Measurements from ENCODE around the gene ODAD2. TPM values are rescaled to one million over a fixed set of nuclear protein-coding genes. Genes with fewer than 3 reads are reported as not detected.

Gene ODAD2
- total RNA-seq, 1 experiment from 2014 or later: not detected

- no peak for DNase-seq
- H3K9me2 ChIP-seq (ENCODE audit: insufficient read depth): no peaks in the 10 kb centered on the region
- no peaks in the 10 kb centered on the region for H3F3A ChIP-seq (ENCODE audit: insufficient read depth, low read depth)
- no peaks in the 10 kb centered on the region for H4K20me1 ChIP-seq (ENCODE audit: insufficient read depth)
- H3K4me2 ChIP-seq: no peak overlapping the region
- H3K36me3 ChIP-seq (ENCODE audit: low read depth): no peaks in the 10 kb centered on the region
- H2AFZ ChIP-seq: no peak overlapping the region
- no peaks in the 10 kb centered on the region for H3K9me3 ChIP-seq (ENCODE audit: insufficient read depth, low read depth)
- H3K4me1 ChIP-seq (replicated peaks; ENCODE audit: insufficient read depth): no peaks in the 10 kb centered on the region
- H3K4me3 ChIP-seq: no peak overlapping the region
- peaks cover 18% of the 10 kb centered on the region for H3K27me3 ChIP-seq (ENCODE audit: insufficient read depth, low read depth)
- H3K79me2 ChIP-seq (ENCODE audit: low read depth): no peaks in the 10 kb centered on the region
- TF ChIP-seq, protein P1, sequence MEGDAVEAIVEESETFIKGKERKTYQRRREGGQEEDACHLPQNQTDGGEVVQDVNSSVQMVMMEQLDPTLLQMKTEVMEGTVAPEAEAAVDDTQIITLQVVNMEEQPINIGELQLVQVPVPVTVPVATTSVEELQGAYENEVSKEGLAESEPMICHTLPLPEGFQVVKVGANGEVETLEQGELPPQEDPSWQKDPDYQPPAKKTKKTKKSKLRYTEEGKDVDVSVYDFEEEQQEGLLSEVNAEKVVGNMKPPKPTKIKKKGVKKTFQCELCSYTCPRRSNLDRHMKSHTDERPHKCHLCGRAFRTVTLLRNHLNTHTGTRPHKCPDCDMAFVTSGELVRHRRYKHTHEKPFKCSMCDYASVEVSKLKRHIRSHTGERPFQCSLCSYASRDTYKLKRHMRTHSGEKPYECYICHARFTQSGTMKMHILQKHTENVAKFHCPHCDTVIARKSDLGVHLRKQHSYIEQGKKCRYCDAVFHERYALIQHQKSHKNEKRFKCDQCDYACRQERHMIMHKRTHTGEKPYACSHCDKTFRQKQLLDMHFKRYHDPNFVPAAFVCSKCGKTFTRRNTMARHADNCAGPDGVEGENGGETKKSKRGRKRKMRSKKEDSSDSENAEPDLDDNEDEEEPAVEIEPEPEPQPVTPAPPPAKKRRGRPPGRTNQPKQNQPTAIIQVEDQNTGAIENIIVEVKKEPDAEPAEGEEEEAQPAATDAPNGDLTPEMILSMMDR (conservative IDR thresholded peaks at IDR 0.05): no peak
- no peak for TF ChIP-seq EZH2 (IDR thresholded peaks at IDR 0.05; ENCODE audit: low read depth)
- ChIA-PET CTCF (no interaction called here), POLR2A (ENCODE audit: unreplicated experiment) (no interaction called here)
- intact Hi-C loops (cut with micrococcal nuclease; ENCODE audit: unreplicated experiment): no loop called here
- no TSS peak for BruUV-seq (replicated peaks)
- H3K27ac ChIP-seq: no peak overlapping the region
Observed at GRCh38 chr10:27914888-27915287, 84.0 kb downstream of the ODAD2 start.

DNA sequence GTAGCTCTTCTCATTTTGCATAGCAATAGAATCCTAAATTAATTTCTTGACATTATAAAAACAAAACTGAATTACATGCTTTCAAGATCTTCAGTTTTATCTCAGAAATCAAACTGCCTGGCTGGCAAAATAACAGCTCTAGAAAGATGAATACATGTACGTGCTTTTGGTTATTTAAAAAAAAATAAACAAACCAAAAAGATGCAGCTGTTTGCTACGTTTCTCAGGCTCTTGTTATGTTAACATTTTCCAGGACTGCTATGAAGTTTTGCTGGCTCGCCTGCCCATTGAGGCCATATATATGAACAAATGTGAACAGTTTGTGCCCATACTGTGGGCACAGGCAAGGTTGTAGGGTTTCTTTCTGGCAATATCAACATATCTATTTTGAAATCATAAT lies 86.6 kb downstream of the ODAD2 start:
- H3K4me2 ChIP-seq: no peak overlapping the region

GRCh38 chr10:27911539-27911938 lies 87.3 kb downstream of the ODAD2 start:
- no peaks in the 10 kb centered on the region for H3K9me2 ChIP-seq (ENCODE audit: insufficient read depth)
- no peaks in the 10 kb centered on the region for H3K9me3 ChIP-seq (ENCODE audit: insufficient read depth, low read depth)
- no peak overlapping the region for H2AFZ ChIP-seq
- no peaks in the 10 kb centered on the region for H3K4me1 ChIP-seq (replicated peaks; ENCODE audit: insufficient read depth)
- no peaks in the 10 kb centered on the region for H4K20me1 ChIP-seq (ENCODE audit: insufficient read depth)
- no peak overlapping the region for H3K4me2 ChIP-seq
- no peak overlapping the region for H3K4me3 ChIP-seq
- TF ChIP-seq, protein P1 (conservative IDR thresholded peaks at IDR 0.05): no peak
- no peak for TF ChIP-seq EZH2 (IDR thresholded peaks at IDR 0.05; ENCODE audit: low read depth)
- no TSS peak for BruUV-seq (replicated peaks)
- DNase-seq: no peak
- POLR2A ChIA-PET (ENCODE audit: unreplicated experiment): no interaction called here
- peaks cover 18% of the 10 kb centered on the region for H3K27me3 ChIP-seq (ENCODE audit: insufficient read depth, low read depth)
- H3K36me3 ChIP-seq (ENCODE audit: low read depth): no peaks in the 10 kb centered on the region
- no peaks in the 10 kb centered on the region for H3K79me2 ChIP-seq (ENCODE audit: low read depth)
- no peak overlapping the region for H3K27ac ChIP-seq
- CTCF ChIA-PET: no interaction called here
- no peaks in the 10 kb centered on the region for H3F3A ChIP-seq (ENCODE audit: insufficient read depth, low read depth)
- intact Hi-C loops (cut with micrococcal nuclease; ENCODE audit: unreplicated experiment): no loop called here

More for the DNA sequence above, 86.6 kb downstream of the ODAD2 start:
- Histone ChIP-seq H4K20me1 (ENCODE audit: insufficient read depth) (no peaks in the 10 kb centered on the region), H3K9me3 (ENCODE audit: insufficient read depth, low read depth) (no peaks in the 10 kb centered on the region), H3K36me3 (ENCODE audit: low read depth) (no peaks in the 10 kb centered on the region), H3K79me2 (ENCODE audit: low read depth) (no peaks in the 10 kb centered on the region), H3K9me2 (ENCODE audit: insufficient read depth) (no peaks in the 10 kb centered on the region), H3K4me1 (replicated peaks; ENCODE audit: insufficient read depth) (no peaks in the 10 kb centered on the region), H3K4me3 (no peak overlapping the region), H3K27me3 (ENCODE audit: insufficient read depth, low read depth) (peaks cover 18% of the 10 kb centered on the region), H3F3A (ENCODE audit: insufficient read depth, low read depth) (no peaks in the 10 kb centered on the region), H2AFZ (no peak overlapping the region), H3K27ac (no peak overlapping the region)
- BruUV-seq (replicated peaks): no TSS peak
- ChIA-PET POLR2A (ENCODE audit: unreplicated experiment) (no interaction called here), CTCF (no interaction called here)
- TF ChIP-seq EZH2 (IDR thresholded peaks at IDR 0.05; ENCODE audit: low read depth): no peak
- TF ChIP-seq, protein P1 (conservative IDR thresholded peaks at IDR 0.05): no peak
- intact Hi-C loops (cut with micrococcal nuclease; ENCODE audit: unreplicated experiment): no loop called here
- no peak for DNase-seq
